OCI-LY1 (cell line): ENCODE results near the gene ANGEL2.

Experiments used
- H2AFZ ChIP-seq: fragments of 200-600 bp; sonication (generic), shearing (Covaris generic); 2 replicates; pipeline ENCODE4 v1.6.0; 2014; ENCODE audit warnings: antibody characterized with exemption, mild to moderate bottlenecking, low read length
- H3F3A ChIP-seq: fragments of 200-600 bp; sonication (generic), shearing (Covaris generic); 2 replicates; pipeline ENCODE4 v1.6.0; 2014; ENCODE audit warnings: mild to moderate bottlenecking, antibody characterized with exemption, low read length, moderate library complexity; ENCODE audit not compliant: insufficient read depth
- H3K27ac ChIP-seq: fragments of 200-600 bp; sonication (generic); 2 replicates; pipeline ENCODE4 v1.5.1; 2014; ENCODE audit warnings: low read length, mixed run types, mild to moderate bottlenecking, low read depth; ENCODE audit not compliant: poor library complexity, severe bottlenecking
- H3K27me3 ChIP-seq: fragments of 200-600 bp; sonication (generic); 2 replicates; pipeline ENCODE4 v1.6.0; 2014; ENCODE audit warnings: antibody characterized with exemption, mild to moderate bottlenecking, low read length, moderate library complexity; ENCODE audit not compliant: insufficient read depth
- H3K36me3 ChIP-seq: fragments of 200-600 bp; sonication (generic); 2 replicates; pipeline ENCODE4 v1.6.1; 2014; ENCODE audit warnings: mild to moderate bottlenecking, antibody characterized with exemption, low read length, moderate library complexity, mixed read lengths; ENCODE audit not compliant: insufficient read depth
- H3K4me1 ChIP-seq: fragments of 200-600 bp; sonication (generic); 2 replicates; pipeline ENCODE4 v1.5.1; 2014; ENCODE audit warnings: mild to moderate bottlenecking, low read length, moderate library complexity; ENCODE audit not compliant: insufficient read depth, severe bottlenecking
- H3K4me2 ChIP-seq: fragments of 200-600 bp; sonication (generic), shearing (Covaris generic); 2 replicates; pipeline ENCODE4 v1.6.1; 2014; ENCODE audit warnings: low read length
- H3K4me3 ChIP-seq: fragments of 200-600 bp; sonication (generic); 2 replicates; pipeline ENCODE4 v1.5.1; 2014; ENCODE audit warnings: low read length, low read depth, mild to moderate bottlenecking, mixed read lengths; ENCODE audit not compliant: poor library complexity, severe bottlenecking
- H3K79me2 ChIP-seq: fragments of 200-600 bp; shearing (Covaris generic); 2 replicates; pipeline ENCODE4 v1.6.1; 2016; ENCODE audit warnings: mixed run types, low read length, mixed read lengths; ENCODE audit not compliant: insufficient read depth
- H3K9ac ChIP-seq: fragments of 200-600 bp; sonication (generic), shearing (Covaris generic); 2 replicates; pipeline ENCODE4 v1.6.1; 2014; ENCODE audit warnings: mild to moderate bottlenecking, low read length, mixed read lengths
- H3K9me2 ChIP-seq: fragments of 200-600 bp; sonication (generic), shearing (Covaris generic); 2 replicates; pipeline ENCODE4 v1.6.1; 2014; ENCODE audit warnings: low read depth, mild to moderate bottlenecking, low read length, mixed read lengths
- H3K9me3 ChIP-seq: fragments of 200-600 bp; shearing (Covaris generic); 2 replicates; pipeline ENCODE4 v1.6.1; 2014; ENCODE audit warnings: low read length, mixed read lengths
- H4K20me1 ChIP-seq: fragments of 200-600 bp; sonication (generic), shearing (Covaris generic); 2 replicates; pipeline ENCODE4 v1.6.0; 2016; ENCODE audit warnings: mild to moderate bottlenecking, low read length; ENCODE audit not compliant: insufficient read depth
- CTCF ChIP-seq: fragments of 200-600 bp; sonication (generic), shearing (Covaris generic); IDR thresholded peaks from 2 replicates; pipeline ENCODE4 v1.5.1; 2017; ENCODE audit warnings: mild to moderate bottlenecking, antibody characterized with exemption, low read length, moderate library complexity, mixed read lengths
- EZH2 ChIP-seq: fragments of 200-600 bp; sonication (generic), shearing (Covaris generic); IDR thresholded peaks from 2 replicates; pipeline ENCODE4 v1.8.0; 2017; ENCODE audit warnings: borderline replicate concordance, mixed run types, mild to moderate bottlenecking, antibody characterized with exemption, low read length, moderate library complexity, mixed read lengths

The ANGEL2 gene

GRCh38 chr1:213017447-213018273 is 2.0 kb upstream of the ANGEL2 start:
- Histone ChIP-seq H3K79me2 (peaks cover 14% of the 10 kb centered on the region), H3K4me1 (peaks cover 24% of the 10 kb centered on the region), H3F3A (no peaks in the 10 kb centered on the region), H3K4me3 (no peak overlapping the region), H3K9me3 (no peaks in the 10 kb centered on the region), H4K20me1 (no peaks in the 10 kb centered on the region), H3K4me2 (no peak overlapping the region), H3K9ac (no peak overlapping the region), H3K27me3 (no peaks in the 10 kb centered on the region), H3K9me2 (no peaks in the 10 kb centered on the region), H3K36me3 (no peaks in the 10 kb centered on the region), H2AFZ (no peak overlapping the region), H3K27ac (no peak overlapping the region)
- TF ChIP-seq CTCF (no peak), EZH2 (no peak)

DNA sequence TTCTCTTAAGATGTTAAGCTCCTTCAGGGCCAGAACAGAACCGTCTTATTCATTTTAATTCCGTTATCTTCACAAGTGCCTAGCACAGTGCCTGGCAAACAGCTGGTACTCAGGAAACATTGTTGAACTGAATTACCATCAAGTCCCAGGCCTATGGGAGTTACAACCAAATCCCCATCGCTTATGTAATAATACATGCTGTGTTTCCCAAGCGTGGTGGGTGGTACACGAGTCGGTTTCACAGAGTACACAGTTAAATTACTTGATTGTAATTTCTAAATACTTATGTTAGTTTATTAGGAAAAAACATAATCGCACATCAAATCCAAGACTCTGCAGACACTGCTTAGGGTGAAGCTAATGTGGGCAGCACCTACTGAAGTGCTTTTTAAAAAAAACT is 1.0 kb downstream of the ANGEL2 start:
- TF ChIP-seq EZH2, result no peak
- no peak for TF ChIP-seq CTCF
- Histone ChIP-seq H3K27ac (peak overlapping the region; percentile 54), H2AFZ (no peak overlapping the region), H3K79me2 (peaks cover 18% of the 10 kb centered on the region), H3F3A (no peaks in the 10 kb centered on the region), H3K9me3 (no peaks in the 10 kb centered on the region), H3K4me3 (peak overlapping the region; percentile 75), H3K9ac (peak overlapping the region; percentile 76), H3K4me1 (peaks cover 24% of the 10 kb centered on the region), H3K9me2 (no peaks in the 10 kb centered on the region), H3K27me3 (no peaks in the 10 kb centered on the region), H3K36me3 (peaks cover 18% of the 10 kb centered on the region), H3K4me2 (peak overlapping the region; percentile 89), H4K20me1 (no peaks in the 10 kb centered on the region)

GRCh38 chr1:213008564-213008963 is 7.1 kb downstream of the ANGEL2 start:
- Histone ChIP-seq H3K36me3 (peaks cover 62% of the 10 kb centered on the region), H3K27ac (no peak overlapping the region)

More at GRCh38 chr1:213008564-213008963, 7.1 kb downstream of the ANGEL2 start:
- TF ChIP-seq EZH2, result no peak
- TF ChIP-seq CTCF, result no peak
- H4K20me1 ChIP-seq, result no peaks in the 10 kb centered on the region
- H2AFZ ChIP-seq, result no peak overlapping the region
- no peaks in the 10 kb centered on the region for H3F3A ChIP-seq
- no peak overlapping the region for H3K4me3 ChIP-seq
- H3K27me3 ChIP-seq, result no peaks in the 10 kb centered on the region
- peaks cover 5% of the 10 kb centered on the region for H3K4me1 ChIP-seq
- no peaks in the 10 kb centered on the region for H3K9me2 ChIP-seq
- H3K4me2 ChIP-seq, result no peak overlapping the region
- H3K9me3 ChIP-seq, result no peaks in the 10 kb centered on the region
- peaks cover 4% of the 10 kb centered on the region; the same call in 1 of the 2 replicates for H3K79me2 ChIP-seq
- no peak overlapping the region for H3K9ac ChIP-seq
